Loucy (cell line): Measurements from ENCODE around the gene COBLL1.

Experiments used
- EZH2phosphoT487 ChIP-seq: fragments of 200-600 bp; IDR thresholded peaks from 2 replicates; pipeline ENCODE4 v1.6.1; 2018; ENCODE audit warnings: antibody characterized with exemption, mild to moderate bottlenecking, moderate library complexity, borderline replicate concordance
- TF ChIP-seq, protein P1 (sequence below): fragments of 200-600 bp; sonication (generic); conservative IDR thresholded peaks from 2 replicates; pipeline ENCODE4 v1.5.1; 2014; ENCODE audit warnings: mild to moderate bottlenecking, antibody characterized with exemption, low read length

DNA sequence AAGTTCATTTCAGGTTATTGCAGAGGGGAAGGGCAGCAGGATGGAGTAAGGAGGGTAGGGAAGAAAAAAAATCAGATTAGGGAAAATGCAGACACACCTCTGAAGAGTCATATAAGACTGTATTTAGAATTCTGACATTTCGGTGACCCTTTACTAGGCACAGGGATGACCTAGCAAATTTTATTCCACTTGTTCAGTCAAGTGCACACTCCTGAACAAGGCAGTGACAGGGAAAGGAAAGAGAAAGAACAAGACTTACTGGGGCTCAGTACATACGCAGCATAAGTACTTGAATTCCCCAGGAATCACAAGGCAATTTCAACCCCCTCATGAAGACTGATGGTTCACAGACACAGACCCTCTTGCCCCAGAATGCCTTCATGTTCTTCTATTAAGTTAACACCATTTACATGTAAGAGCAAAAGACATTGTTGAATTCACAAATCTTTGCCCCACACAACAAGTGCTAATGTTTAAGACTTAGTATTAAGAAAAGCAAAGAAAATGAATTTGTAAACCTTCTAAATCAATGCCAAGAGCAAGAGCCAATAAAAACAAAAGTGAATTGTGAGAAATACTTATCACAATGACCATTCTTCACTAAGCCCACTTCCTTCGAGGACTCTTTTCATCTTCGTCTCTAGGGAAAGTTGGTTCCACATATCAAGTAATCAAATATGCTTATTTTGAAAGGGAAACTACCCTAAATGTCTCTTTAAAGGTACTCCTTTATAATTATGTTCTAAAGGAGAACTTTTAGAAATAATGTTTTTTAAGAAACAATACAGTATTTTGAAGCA lies 47.0 kb downstream of the COBLL1 start:
- TF ChIP-seq, protein P1, sequence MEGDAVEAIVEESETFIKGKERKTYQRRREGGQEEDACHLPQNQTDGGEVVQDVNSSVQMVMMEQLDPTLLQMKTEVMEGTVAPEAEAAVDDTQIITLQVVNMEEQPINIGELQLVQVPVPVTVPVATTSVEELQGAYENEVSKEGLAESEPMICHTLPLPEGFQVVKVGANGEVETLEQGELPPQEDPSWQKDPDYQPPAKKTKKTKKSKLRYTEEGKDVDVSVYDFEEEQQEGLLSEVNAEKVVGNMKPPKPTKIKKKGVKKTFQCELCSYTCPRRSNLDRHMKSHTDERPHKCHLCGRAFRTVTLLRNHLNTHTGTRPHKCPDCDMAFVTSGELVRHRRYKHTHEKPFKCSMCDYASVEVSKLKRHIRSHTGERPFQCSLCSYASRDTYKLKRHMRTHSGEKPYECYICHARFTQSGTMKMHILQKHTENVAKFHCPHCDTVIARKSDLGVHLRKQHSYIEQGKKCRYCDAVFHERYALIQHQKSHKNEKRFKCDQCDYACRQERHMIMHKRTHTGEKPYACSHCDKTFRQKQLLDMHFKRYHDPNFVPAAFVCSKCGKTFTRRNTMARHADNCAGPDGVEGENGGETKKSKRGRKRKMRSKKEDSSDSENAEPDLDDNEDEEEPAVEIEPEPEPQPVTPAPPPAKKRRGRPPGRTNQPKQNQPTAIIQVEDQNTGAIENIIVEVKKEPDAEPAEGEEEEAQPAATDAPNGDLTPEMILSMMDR = no peak
- TF ChIP-seq EZH2phosphoT487 = no peak
